Left lung (tissue), 10 donors: ENCODE data around the gene NUMBL. TPM values are rescaled to one million over a fixed set of nuclear protein-coding genes. Genes with fewer than 3 reads are reported as not detected.

Source experiments
- ATAC-seq: fragments of 200-7000 bp; cut with Tn5 transposase; one replicate; pipeline ENCODE4 v1.9.1; 2020; ENCODE audit warnings: moderate library complexity
- DNase-seq, 4 donors: peaks; one replicate each; pipeline ENCODE4 v3.0.0-alpha.2; 2013 to 2020
- H3K27ac ChIP-seq, 2 donors: fragments of 200-600 bp; sonication (generic) in 1 of 2; one replicate each; pipeline versions ENCODE4 v1.5.0 to v1.8.0; 2020 to 2021
- H3K27me3 ChIP-seq, 2 donors: fragments of 200-600 bp; sonication (generic) in 1 of 2; one replicate each; pipeline versions ENCODE4 v1.5.0 to v1.8.0; 2020 to 2021
- H3K36me3 ChIP-seq, 2 donors: fragments of 200-600 bp; sonication (generic) in 1 of 2; one replicate each; pipeline versions ENCODE4 v1.5.0 to v1.8.0; 2020 to 2021
- H3K4me1 ChIP-seq, 2 donors: fragments of 200-600 bp; one replicate each; pipeline ENCODE4 v1.8.0; 2021
- H3K4me3 ChIP-seq, 2 donors: fragments of 200-600 bp; sonication (generic) in 1 of 2; one replicate each; pipeline versions ENCODE4 v1.5.0 to v1.8.0; 2020 to 2021; ENCODE audit warnings: mild to moderate bottlenecking in 1 of 2
- H3K9me3 ChIP-seq, 2 donors: fragments of 200-600 bp; sonication (generic) in 1 of 2; one replicate each; pipeline versions ENCODE4 v1.5.0 to v1.8.0; 2020 to 2021
- intact Hi-C, 2 donors: fragments of 100-400 bp; cut with DNase I; formaldehyde crosslinking; loops; one replicate each; pipeline versions ENCODE4 v1.11.2 to v1.14.2; 2022
- polyA plus RNA-seq, 6 donors: library from polyadenylated mRNA; unstranded; fragments of 120-200 nt; gene quantifications; one replicate each; pipeline ENCODE4 v1.2.1, GENCODE V29; 2013; ENCODE audit not compliant: insufficient read length in 6 of 6
- total RNA-seq, 2 donors: library from RNA; stranded (reverse); fragmentation: NEBNext Ultra II Directional; extraction: Animal tissue kit (Norgen Biotek cat#: 25700); gene quantifications; one replicate each; pipeline ENCODE4 v1.2.1, GENCODE V29; 2021
- TF ChIP-seq, protein P1 (sequence below), 2 donors: fragments of 200-600 bp; sonication (generic) in 1 of 2; IDR thresholded peaks; one replicate each; pipeline versions ENCODE4 v1.5.0 to v1.8.0; 2021; ENCODE audit warnings: antibody characterized with exemption in 2 of 2
- donor health status: DM: no; HTN: yes; CAD: no.
- donor health status: DM: no; HTN: no; CAD: no.

NUMBL gene
- total and polyA plus RNA-seq, 8 donors = 12.8 to 30.2 (median 16.3) TPM

DNA sequence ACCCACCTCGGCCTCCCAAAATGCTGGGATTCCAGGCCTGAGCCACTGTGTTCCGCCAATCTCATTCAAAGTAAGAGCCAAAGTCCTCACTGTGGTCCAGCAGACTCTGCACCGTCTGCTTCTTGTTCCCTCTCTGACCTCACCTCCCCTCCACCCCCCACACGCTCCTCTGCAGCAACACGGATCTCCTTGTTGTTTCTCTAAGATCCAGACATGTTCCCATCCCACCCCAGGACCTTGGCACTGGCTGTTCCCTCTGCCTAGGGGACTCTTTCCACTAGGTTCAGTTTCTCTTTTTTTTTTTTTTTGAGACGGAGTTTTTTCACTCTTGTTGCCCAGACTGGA, 50.8 kb downstream of the NUMBL start:
- Histone ChIP-seq H3K36me3 (no peaks in the 10 kb centered on the region), H3K4me1 (no peaks in the 10 kb centered on the region), H3K27ac (no peak overlapping the region), H3K27me3 (peaks cover 0 to 19% of the 10 kb centered on the region in 2 donors), H3K4me3 (no peak overlapping the region), H3K9me3 (no peaks in the 10 kb centered on the region)
- ATAC-seq (no peak), DNase-seq (peak in 1 of 4 donors; percentile 21)
- intact Hi-C loops = loop anchor here in 1 of 2 donors (10.0 kb wide), 1 partner anchor 95 kb away; no protein-coding TSS in a partner anchor
- TF ChIP-seq, protein P1, sequence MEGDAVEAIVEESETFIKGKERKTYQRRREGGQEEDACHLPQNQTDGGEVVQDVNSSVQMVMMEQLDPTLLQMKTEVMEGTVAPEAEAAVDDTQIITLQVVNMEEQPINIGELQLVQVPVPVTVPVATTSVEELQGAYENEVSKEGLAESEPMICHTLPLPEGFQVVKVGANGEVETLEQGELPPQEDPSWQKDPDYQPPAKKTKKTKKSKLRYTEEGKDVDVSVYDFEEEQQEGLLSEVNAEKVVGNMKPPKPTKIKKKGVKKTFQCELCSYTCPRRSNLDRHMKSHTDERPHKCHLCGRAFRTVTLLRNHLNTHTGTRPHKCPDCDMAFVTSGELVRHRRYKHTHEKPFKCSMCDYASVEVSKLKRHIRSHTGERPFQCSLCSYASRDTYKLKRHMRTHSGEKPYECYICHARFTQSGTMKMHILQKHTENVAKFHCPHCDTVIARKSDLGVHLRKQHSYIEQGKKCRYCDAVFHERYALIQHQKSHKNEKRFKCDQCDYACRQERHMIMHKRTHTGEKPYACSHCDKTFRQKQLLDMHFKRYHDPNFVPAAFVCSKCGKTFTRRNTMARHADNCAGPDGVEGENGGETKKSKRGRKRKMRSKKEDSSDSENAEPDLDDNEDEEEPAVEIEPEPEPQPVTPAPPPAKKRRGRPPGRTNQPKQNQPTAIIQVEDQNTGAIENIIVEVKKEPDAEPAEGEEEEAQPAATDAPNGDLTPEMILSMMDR (IDR thresholded peaks at IDR 0.05) = no peak

DNA sequence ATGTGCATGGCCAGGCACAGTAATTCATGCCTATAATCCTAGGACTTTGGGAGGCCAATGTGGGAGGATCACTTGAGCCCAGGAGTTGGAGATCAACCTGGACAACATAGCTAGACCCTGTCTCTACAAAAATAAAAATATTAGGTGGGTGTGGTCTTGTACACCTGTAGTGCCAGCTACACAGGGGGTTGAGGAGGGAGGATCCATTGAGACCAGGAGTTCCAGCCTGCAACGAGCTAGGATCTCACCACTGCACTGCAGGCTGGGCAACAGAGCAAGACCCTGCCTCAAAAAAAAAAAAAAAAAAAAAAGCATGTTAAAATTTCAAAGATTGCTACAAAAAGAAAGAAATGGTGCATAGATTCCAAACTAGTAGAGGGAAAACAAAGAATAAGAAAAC, 52.1 kb downstream of the NUMBL start:
- intact Hi-C loops = loop anchor here in 1 of 2 donors (10.0 kb wide), 1 partner anchor 94 kb away; no protein-coding TSS in a partner anchor
- ATAC-seq = no peak

DNA sequence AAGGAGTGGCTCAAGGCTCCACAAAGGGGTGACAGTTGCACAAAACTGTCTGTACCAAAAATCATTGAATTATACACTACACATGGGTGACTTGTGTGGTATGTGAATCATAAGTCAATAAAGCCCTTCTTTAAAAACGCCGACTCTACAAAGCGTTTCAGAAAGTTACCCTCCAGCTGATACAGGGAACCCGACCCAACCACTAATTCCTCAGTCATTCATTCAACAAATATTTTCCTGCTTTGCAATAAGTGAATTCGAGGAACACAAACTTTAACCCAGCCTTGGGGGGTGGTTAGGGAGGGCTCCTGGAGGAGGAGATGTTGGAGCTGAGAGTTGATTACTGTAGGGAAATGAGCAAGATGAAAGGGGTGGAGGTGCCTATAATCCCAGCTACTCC, 57.2 kb downstream of the NUMBL start:
- Histone ChIP-seq H3K27ac (no peak overlapping the region), H3K9me3 (no peaks in the 10 kb centered on the region), H3K36me3 (peaks cover 0 to 7% of the 10 kb centered on the region in 2 donors), H3K27me3 (peaks cover 0 to 19% of the 10 kb centered on the region in 2 donors), H3K4me3 (no peak overlapping the region), H3K4me1 (no peaks in the 10 kb centered on the region)
- TF ChIP-seq, protein P1 (IDR thresholded peaks at IDR 0.05) = no peak
- intact Hi-C loops = loop anchor here in 1 of 2 donors (10.0 kb wide), 1 partner anchor 88 kb away; no protein-coding TSS in a partner anchor
- no peak for DNase-seq
- ATAC-seq = no peak

More for the DNA sequence above, 52.1 kb downstream of the NUMBL start:
- Histone ChIP-seq H3K27me3 (peaks cover 0 to 19% of the 10 kb centered on the region in 2 donors), H3K36me3 (no peaks in the 10 kb centered on the region), H3K27ac (no peak overlapping the region), H3K9me3 (no peaks in the 10 kb centered on the region), H3K4me3 (no peak overlapping the region), H3K4me1 (no peaks in the 10 kb centered on the region)
- DNase-seq = no peak
- TF ChIP-seq, protein P1 (IDR thresholded peaks at IDR 0.05) = no peak

DNA sequence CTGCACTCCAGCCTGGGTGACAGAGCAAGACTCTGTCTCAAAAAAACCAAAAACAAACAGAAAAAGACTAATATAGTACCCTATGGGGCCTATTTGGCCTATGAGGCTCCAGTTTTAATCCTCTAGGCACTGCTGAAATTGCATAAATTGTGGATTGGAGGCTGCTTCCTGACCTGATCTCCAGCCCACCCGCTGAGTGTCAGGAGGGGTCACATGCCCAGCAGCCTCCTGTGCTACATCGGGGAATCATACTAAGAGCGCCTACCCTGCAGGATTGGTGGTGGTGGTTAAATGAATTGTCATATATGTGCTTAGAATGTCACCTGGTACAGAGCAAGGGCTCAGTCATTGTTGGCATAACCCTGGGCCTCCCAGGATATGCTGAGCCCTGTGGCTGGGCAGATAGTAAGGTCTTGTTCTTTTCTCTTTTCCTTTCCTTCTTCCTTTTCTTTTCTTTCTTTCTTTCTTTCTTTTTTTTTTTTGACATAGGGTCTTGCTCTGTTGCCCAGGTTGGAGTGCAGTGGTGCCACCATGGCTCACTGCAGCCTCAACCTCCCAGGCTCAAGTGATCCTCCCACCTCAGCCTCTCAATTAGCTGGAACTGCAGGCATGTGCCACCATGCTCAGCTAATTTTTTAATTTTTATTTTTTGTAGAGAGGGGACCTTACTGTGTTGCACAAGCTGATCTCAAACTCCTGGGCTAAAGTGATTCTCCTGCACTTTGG, 58.0 kb downstream of the NUMBL start:
- TF ChIP-seq, protein P1 (IDR thresholded peaks at IDR 0.05) = no peak
- intact Hi-C loops = loop anchor here in 1 of 2 donors (10.0 kb wide), 1 partner anchor 88 kb away; no protein-coding TSS in a partner anchor
- peaks cover 0 to 19% of the 10 kb centered on the region in 2 donors for H3K27me3 ChIP-seq
- H3K9me3 ChIP-seq = no peaks in the 10 kb centered on the region
- no peaks in the 10 kb centered on the region for H3K4me1 ChIP-seq
- H3K27ac ChIP-seq = no peak overlapping the region
- no peak for ATAC-seq
- peaks cover 0 to 7% of the 10 kb centered on the region in 2 donors for H3K36me3 ChIP-seq
- DNase-seq = no peak
- H3K4me3 ChIP-seq = no peak overlapping the region

DNA sequence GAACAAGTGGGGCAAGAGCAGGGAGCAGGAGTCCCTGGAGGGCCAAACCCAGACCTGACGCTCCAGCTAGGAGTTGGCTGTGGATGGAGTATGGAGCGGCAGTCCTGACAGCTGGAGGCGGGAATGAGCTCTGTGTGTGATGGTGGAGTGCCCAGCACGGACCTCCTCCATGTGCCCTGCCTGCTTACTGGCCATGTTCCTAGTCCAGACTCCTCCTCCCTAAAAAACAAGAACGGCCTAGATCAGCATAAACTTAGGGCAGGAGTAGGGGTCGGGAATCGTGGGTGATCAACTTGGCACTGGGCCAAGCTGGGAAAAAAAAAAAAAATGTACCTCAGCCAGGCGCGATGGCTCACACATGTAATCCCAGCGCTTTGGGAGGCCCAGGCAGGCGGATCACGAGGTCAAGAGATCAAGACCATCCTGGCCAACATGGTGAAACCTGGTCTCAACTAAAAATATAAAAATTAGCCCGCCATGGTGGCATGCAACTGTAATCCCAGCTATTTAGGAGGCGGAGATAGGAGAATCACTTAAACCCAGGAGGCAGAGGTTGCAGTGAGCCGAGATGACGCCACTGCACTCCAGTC, 59.8 kb downstream of the NUMBL start:
- intact Hi-C loops = loop anchor here in 1 of 2 donors (10.0 kb wide), 1 partner anchor 86 kb away; no protein-coding TSS in a partner anchor
- TF ChIP-seq, protein P1 (IDR thresholded peaks at IDR 0.05) = no peak
- Histone ChIP-seq H3K27me3 (peaks cover 0 to 7% of the 10 kb centered on the region in 2 donors), H3K4me1 (no peaks in the 10 kb centered on the region), H3K27ac (no peak overlapping the region), H3K9me3 (no peaks in the 10 kb centered on the region), H3K36me3 (peaks cover 0 to 11% of the 10 kb centered on the region in 2 donors), H3K4me3 (no peak overlapping the region)
- DNase-seq = peak in 1 of 4 donors; percentile 19
- no peak for ATAC-seq
